IMR-90 (cell line): ENCODE results near the gene NUDCD3. TPM values are rescaled to one million over a fixed set of nuclear protein-coding genes. Genes with fewer than 3 reads are reported as not detected.

ENCODE experiments used
- ATAC-seq: fragments of 200-7000 bp; cut with Tn5 transposase; 2 replicates; pipeline ENCODE4 v1.9.1; 2020; ENCODE audit warnings: low read depth, mild to moderate bottlenecking, moderate library complexity
- BruUV-seq: library from RNA; stranded (reverse); fragments of 400-500 nt; replicated peaks from 2 replicates; lab custom pipeline; 2021; lab: Mats Ljungman, UMichigan
- CTCF ChIA-PET: fragments of 300-600 bp; formaldehyde crosslinking; extraction: SDS; loops from one replicate; lab custom pipeline; 2021; ENCODE audit warnings: antibody characterized with exemption; lab: Yijun Ruan, JAX
- POLR2A ChIA-PET: fragments of 300-600 bp; sonication (Branson Sonifier 250); formaldehyde crosslinking; loops from one replicate; lab custom pipeline; 2022; ENCODE audit warnings: antibody characterized with exemption; ENCODE audit not compliant: unreplicated experiment; lab: Charles Lee
- DNase-seq: peaks from one replicate; pipeline ENCODE4 v3.0.0; 2013
- H2AFZ ChIP-seq: replicated peaks from 2 replicates; pipeline ENCODE3; 2013; ENCODE audit warnings: low read length, mild to moderate bottlenecking; ENCODE audit not compliant: poor library complexity
- H2AK5ac ChIP-seq: 2 replicates; pipeline ENCODE4 v1.6.1; 2013; ENCODE audit warnings: low read depth, low read length, inconsistent platforms
- H2AK9ac ChIP-seq: replicated peaks from 2 replicates; pipeline ENCODE3; 2013; ENCODE audit warnings: mild to moderate bottlenecking, low read depth, low read length, moderate library complexity; ENCODE audit not compliant: poor library complexity
- H2BK120ac ChIP-seq: 2 replicates; pipeline ENCODE4 v1.6.1; 2013; ENCODE audit warnings: low read depth, low read length, inconsistent platforms
- H2BK15ac ChIP-seq: 3 replicates; pipeline ENCODE4 v1.6.1; 2013; ENCODE audit warnings: low read depth, low read length, inconsistent platforms
- H2BK20ac ChIP-seq: 2 replicates; pipeline ENCODE4 v1.6.1; 2013; ENCODE audit warnings: low read depth, mild to moderate bottlenecking, inconsistent platforms, low read length, moderate library complexity
- H2BK5ac ChIP-seq: 2 replicates; pipeline ENCODE4 v1.6.1; 2013; ENCODE audit warnings: mild to moderate bottlenecking, low read depth, low read length, inconsistent platforms; ENCODE audit not compliant: poor library complexity, severe bottlenecking
- H3K14ac ChIP-seq: replicated peaks from 2 replicates; pipeline ENCODE4 v1.6.1; 2013; ENCODE audit warnings: low read depth, low read length, inconsistent platforms
- H3K18ac ChIP-seq: 2 replicates; pipeline ENCODE4 v1.6.1; 2013; ENCODE audit warnings: low read depth, low read length, control low read depth
- H3K23ac ChIP-seq: 2 replicates; pipeline ENCODE4 v1.6.1; 2013; ENCODE audit warnings: low read depth, low read length, inconsistent platforms
- H3K27ac ChIP-seq: 2 replicates; pipeline ENCODE4 v1.5.1; 2013; ENCODE audit warnings: mild to moderate bottlenecking, control low read depth, low read length; ENCODE audit not compliant: insufficient read depth
- H3K27me3 ChIP-seq: 2 replicates; pipeline ENCODE4 v1.6.1; 2013; ENCODE audit warnings: low read length; ENCODE audit not compliant: control insufficient read depth, insufficient read depth
- H3K36me3 ChIP-seq: 2 replicates; pipeline ENCODE4 v1.6.1; 2013; ENCODE audit warnings: low read length, mixed read lengths; ENCODE audit not compliant: control insufficient read depth, insufficient read depth
- H3K4ac ChIP-seq: 2 replicates; pipeline ENCODE4 v1.6.1; 2013; ENCODE audit warnings: low read depth, low read length, inconsistent platforms
- H3K4me1 ChIP-seq: 2 replicates; pipeline ENCODE4 v1.6.1; 2013; ENCODE audit warnings: low read length, mixed read lengths; ENCODE audit not compliant: control insufficient read depth, insufficient read depth
- H3K4me2 ChIP-seq: 2 replicates; pipeline ENCODE4 v1.6.1; 2013; ENCODE audit warnings: low read depth, mild to moderate bottlenecking, control low read depth, low read length, moderate library complexity
- H3K4me3 ChIP-seq: 2 replicates; pipeline ENCODE4 v1.5.1; 2013; ENCODE audit warnings: low read depth, mild to moderate bottlenecking, control low read depth, low read length, moderate library complexity; ENCODE audit not compliant: insufficient read depth
- H3K56ac ChIP-seq: 2 replicates; pipeline ENCODE4 v1.6.1; 2013; ENCODE audit warnings: low read length, inconsistent platforms; ENCODE audit not compliant: insufficient read depth; ENCODE audit errors: extremely low read depth
- H3K79me1 ChIP-seq, 2 experiments: 2 replicates each; pipeline ENCODE4 v1.6.1; 2013; ENCODE audit warnings: low read length in 2 of 2, inconsistent platforms in 1 of 2, low read depth in 1 of 2
- H3K9ac ChIP-seq: 2 replicates; pipeline ENCODE4 v1.6.1; 2013; ENCODE audit warnings: low read depth, low read length, control low read depth
- H3K9me1 ChIP-seq: 2 replicates; pipeline ENCODE4 v1.6.1; 2013; ENCODE audit warnings: low read length, inconsistent platforms; ENCODE audit not compliant: insufficient read depth
- H3K9me3 ChIP-seq: 2 replicates; pipeline ENCODE4 v1.6.1; 2013; ENCODE audit warnings: low read length; ENCODE audit not compliant: control insufficient read depth, insufficient read depth
- H4K20me1 ChIP-seq: 2 replicates; pipeline ENCODE4 v1.6.1; 2013; ENCODE audit warnings: low read length, inconsistent platforms; ENCODE audit not compliant: insufficient read depth
- H4K5ac ChIP-seq: 2 replicates; pipeline ENCODE4 v1.6.1; 2013; ENCODE audit warnings: mild to moderate bottlenecking, low read depth, low read length, control low read depth
- H4K8ac ChIP-seq, 2 experiments: 2 replicates each; pipeline ENCODE4 v1.6.1; 2013; ENCODE audit warnings: low read depth in 2 of 2, low read length in 2 of 2, control low read depth in 1 of 2, inconsistent platforms in 1 of 2
- H4K91ac ChIP-seq: 2 replicates; pipeline ENCODE4 v1.6.1; 2013; ENCODE audit warnings: low read depth, low read length, inconsistent platforms; ENCODE audit not compliant: insufficient read depth
- BHLHE40 ChIP-seq: fragments of 150-350 bp; IDR thresholded peaks from 2 replicates; pipeline ENCODE4 v1.6.1; 2016; ENCODE audit warnings: mild to moderate bottlenecking, low read depth, low read length
- MAFK ChIP-seq: IDR thresholded peaks from 2 replicates; pipeline ENCODE4 v1.6.1; 2012; ENCODE audit warnings: low read depth, low read length, improper control_type of control experiment
- NFE2L2 ChIP-seq: fragments of 150-350 bp; IDR thresholded peaks from 2 replicates; pipeline ENCODE4 v1.6.1; 2016; ENCODE audit warnings: low read depth, mild to moderate bottlenecking, low read length
- RAD21 ChIP-seq: IDR thresholded peaks from 2 replicates; pipeline ENCODE4 v1.6.1; 2012; ENCODE audit warnings: low read length, improper control_type of control experiment
- RCOR1 ChIP-seq: IDR thresholded peaks from 2 replicates; pipeline ENCODE4 v1.6.1; 2012; ENCODE audit warnings: mild to moderate bottlenecking, low read length, improper control_type of control experiment; ENCODE audit not compliant: insufficient replicate concordance
- RFX5 ChIP-seq: IDR thresholded peaks from 2 replicates; pipeline ENCODE4 v1.8.0; 2012; ENCODE audit warnings: low read depth, mild to moderate bottlenecking, low read length, moderate library complexity
- WGBS, 2 experiments: methylation state at CpG; one replicate each; pipeline versions ENCODE4 v1.1.5 to v1.1.7; 2013; ENCODE audit warnings: missing lambda C conversion rate in 2 of 2; ENCODE audit not compliant: insufficient read length in 1 of 2; ENCODE audit errors: extremely low coverage in 2 of 2; 5-methylcytosine and 5-hydroxymethylcytosine counted together
- dilution Hi-C: fragments of 300-500 bp; cut with HindIII; formaldehyde crosslinking; loops from one replicate; pipeline ENCODE4 v1.14.3; 2018; ENCODE audit warnings: low sequenced_read_pairs; ENCODE audit not compliant: unreplicated experiment
- in situ Hi-C: fragments of 300-500 bp; cut with MboI; formaldehyde crosslinking; loops from 3 replicates; pipeline ENCODE4 v1.14.3; 2019; ENCODE audit warnings: low sequenced_read_pairs, inconsistent platforms, mixed read lengths
- intact Hi-C: fragments of 100-400 bp; cut with micrococcal nuclease; formaldehyde crosslinking; loops from 2 replicates; pipeline ENCODE4 v1.10.0; 2022
- polyA plus RNA-seq, 3 experiments: library from polyadenylated mRNA; depleted of rRNA; stranded (reverse); fragments of >200 nt; gene quantifications; 2 replicates each; pipeline ENCODE4 v1.2.3, GENCODE V29; 2012; ENCODE audit warnings: low replicate concordance in 1 of 3
- total RNA-seq: library from RNA; depleted of rRNA; stranded (reverse); fragments of >200 nt; gene quantifications from 2 replicates; pipeline ENCODE4 v1.2.3, GENCODE V29; 2012
- TF ChIP-seq, protein P1 (sequence below): conservative IDR thresholded peaks from 2 replicates; pipeline ENCODE4 v1.5.1; 2012; ENCODE audit warnings: mild to moderate bottlenecking, low read depth, low read length, improper control_type of control experiment
- TF ChIP-seq, protein P2 (sequence below): fragments of 150-350 bp; IDR thresholded peaks from 2 replicates; pipeline ENCODE4 v1.6.1; 2016; ENCODE audit warnings: low read depth, mild to moderate bottlenecking, low read length, moderate library complexity, borderline replicate concordance

Gene NUDCD3
- total and polyA plus RNA-seq, 2 of the 4 experiments (the other 2 are of a cell fraction) = 49.5 to 76.0 TPM

DNA sequence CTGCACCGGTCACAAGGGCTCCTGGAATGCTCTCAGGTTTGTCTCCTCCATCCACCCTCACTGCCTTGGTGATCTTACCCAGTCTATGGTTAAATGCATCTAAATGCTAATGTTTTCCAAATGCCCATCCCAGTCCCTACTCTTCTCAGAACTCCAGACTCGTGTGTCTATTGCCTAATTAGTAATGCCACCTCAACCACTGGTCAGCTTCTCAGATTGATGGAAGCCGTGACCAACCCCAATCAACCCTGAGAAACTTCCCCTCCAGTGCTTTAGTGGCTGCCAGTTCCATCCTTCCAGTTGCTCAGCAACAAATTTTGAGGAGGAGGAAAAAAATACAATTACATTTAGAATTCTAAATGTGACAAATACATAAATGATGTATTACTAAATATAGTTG, 18.6 kb downstream of the NUDCD3 start:
- H2AK5ac ChIP-seq = no peak overlapping the region
- H3K27ac ChIP-seq = no peak overlapping the region
- no peak overlapping the region for H3K18ac ChIP-seq
- DNase-seq (no peak), ATAC-seq (no peak)
- no peak overlapping the region for H3K4me2 ChIP-seq
- BruUV-seq = no TSS peak
- H3K36me3 ChIP-seq = peaks cover 29% of the 10 kb centered on the region
- WGBS, 2 experiments = 100% methylated on average over 1 of the region's 3 CpGs; no CpG with 5 or more reads in 1 of the 2 experiments
- no peak overlapping the region for H3K56ac ChIP-seq
- no peak overlapping the region for H3K4me3 ChIP-seq
- H3K9me3 ChIP-seq = no peaks in the 10 kb centered on the region
- H3K23ac ChIP-seq = 0 out of 2 replicates have a peak overlapping the region, but pooled peaks have one; percentile 20
- ChIA-PET POLR2A (interaction anchor here (0.7 kb wide), 1 partner anchor 111 kb away, joined by 3 read pairs; no protein-coding TSS in a partner anchor), CTCF (no interaction called here)
- in situ Hi-C loops (no loop called here), intact Hi-C loops (no loop called here), dilution Hi-C loops (no loop called here)
- H2AK9ac ChIP-seq = no peak overlapping the region
- H4K20me1 ChIP-seq = peaks cover 33% of the 10 kb centered on the region; the same call in 1 of the 2 replicates
- no peak overlapping the region for H3K4ac ChIP-seq
- H3K14ac ChIP-seq = no peak overlapping the region
- no peak overlapping the region for H2BK120ac ChIP-seq
- H3K79me1 ChIP-seq = peaks cover 49 to 82% of the 10 kb centered on the region in 2 experiments
- no peak overlapping the region for H2BK20ac ChIP-seq
- no peaks in the 10 kb centered on the region for H3K27me3 ChIP-seq
- H4K91ac ChIP-seq = no peak overlapping the region
- H4K5ac ChIP-seq = no peak overlapping the region
- TF ChIP-seq RFX5 (no peak), RAD21 (no peak), RCOR1 (no peak), MAFK (no peak), NFE2L2 (no peak), BHLHE40 (no peak)
- TF ChIP-seq, protein P1, sequence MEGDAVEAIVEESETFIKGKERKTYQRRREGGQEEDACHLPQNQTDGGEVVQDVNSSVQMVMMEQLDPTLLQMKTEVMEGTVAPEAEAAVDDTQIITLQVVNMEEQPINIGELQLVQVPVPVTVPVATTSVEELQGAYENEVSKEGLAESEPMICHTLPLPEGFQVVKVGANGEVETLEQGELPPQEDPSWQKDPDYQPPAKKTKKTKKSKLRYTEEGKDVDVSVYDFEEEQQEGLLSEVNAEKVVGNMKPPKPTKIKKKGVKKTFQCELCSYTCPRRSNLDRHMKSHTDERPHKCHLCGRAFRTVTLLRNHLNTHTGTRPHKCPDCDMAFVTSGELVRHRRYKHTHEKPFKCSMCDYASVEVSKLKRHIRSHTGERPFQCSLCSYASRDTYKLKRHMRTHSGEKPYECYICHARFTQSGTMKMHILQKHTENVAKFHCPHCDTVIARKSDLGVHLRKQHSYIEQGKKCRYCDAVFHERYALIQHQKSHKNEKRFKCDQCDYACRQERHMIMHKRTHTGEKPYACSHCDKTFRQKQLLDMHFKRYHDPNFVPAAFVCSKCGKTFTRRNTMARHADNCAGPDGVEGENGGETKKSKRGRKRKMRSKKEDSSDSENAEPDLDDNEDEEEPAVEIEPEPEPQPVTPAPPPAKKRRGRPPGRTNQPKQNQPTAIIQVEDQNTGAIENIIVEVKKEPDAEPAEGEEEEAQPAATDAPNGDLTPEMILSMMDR = no peak
- TF ChIP-seq, protein P2, sequence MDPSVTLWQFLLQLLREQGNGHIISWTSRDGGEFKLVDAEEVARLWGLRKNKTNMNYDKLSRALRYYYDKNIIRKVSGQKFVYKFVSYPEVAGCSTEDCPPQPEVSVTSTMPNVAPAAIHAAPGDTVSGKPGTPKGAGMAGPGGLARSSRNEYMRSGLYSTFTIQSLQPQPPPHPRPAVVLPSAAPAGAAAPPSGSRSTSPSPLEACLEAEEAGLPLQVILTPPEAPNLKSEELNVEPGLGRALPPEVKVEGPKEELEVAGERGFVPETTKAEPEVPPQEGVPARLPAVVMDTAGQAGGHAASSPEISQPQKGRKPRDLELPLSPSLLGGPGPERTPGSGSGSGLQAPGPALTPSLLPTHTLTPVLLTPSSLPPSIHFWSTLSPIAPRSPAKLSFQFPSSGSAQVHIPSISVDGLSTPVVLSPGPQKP = no peak
- no peak overlapping the region for H2AFZ ChIP-seq
- peaks cover 9% of the 10 kb centered on the region for H3K4me1 ChIP-seq
- no peak overlapping the region for H3K9ac ChIP-seq
- H4K8ac ChIP-seq = no peak overlapping the region
- H3K9me1 ChIP-seq = peaks cover 19% of the 10 kb centered on the region
- H2BK15ac ChIP-seq = no peak overlapping the region
- no peak overlapping the region for H2BK5ac ChIP-seq
